Right ventricle myocardium inferior (tissue), 1 donor: ENCODE data around the gene NRXN3. TPM values are rescaled to one million over a fixed set of nuclear protein-coding genes. Genes with fewer than 3 reads are reported as not detected.
"Not testable (repeated sequence)": the region's sequence is repeated elsewhere in the genome, so short reads cannot be mapped to it uniquely, and the experiment has no call there.

Experiments used
- ATAC-seq: fragments of 200-7000 bp; cut with Tn5 transposase; one replicate; pipeline ENCODE4 v1.9.1; 2020; ENCODE audit warnings: mild to moderate bottlenecking, moderate library complexity
- DNase-seq: peaks from one replicate; pipeline ENCODE4 v3.0.0; 2021; ENCODE audit errors: missing footprints
- intact Hi-C: fragments of 100-400 bp; cut with DNase I; formaldehyde crosslinking; loops from one replicate; pipeline ENCODE4 v1.11.0; 2022
- total RNA-seq: library from RNA; stranded (reverse); fragmentation: NEBNext Ultra II Directional; extraction: Animal tissue kit (Norgen Biotek cat#: 25700); gene quantifications from one replicate; pipeline ENCODE4 v1.2.1, GENCODE V29; 2021
- donor health status: DM: no; HTN: yes; CAD: no; lungs with severe emphysema.

NRXN3 gene
- total RNA-seq, 1 donor from 2014 or later = 1.4 TPM

GRCh38 chr14:78355109-78355508 is 184.9 kb downstream of the NRXN3 start:
- DNase-seq (no peak), ATAC-seq (no peak)
- intact Hi-C loops = no loop called here

DNA sequence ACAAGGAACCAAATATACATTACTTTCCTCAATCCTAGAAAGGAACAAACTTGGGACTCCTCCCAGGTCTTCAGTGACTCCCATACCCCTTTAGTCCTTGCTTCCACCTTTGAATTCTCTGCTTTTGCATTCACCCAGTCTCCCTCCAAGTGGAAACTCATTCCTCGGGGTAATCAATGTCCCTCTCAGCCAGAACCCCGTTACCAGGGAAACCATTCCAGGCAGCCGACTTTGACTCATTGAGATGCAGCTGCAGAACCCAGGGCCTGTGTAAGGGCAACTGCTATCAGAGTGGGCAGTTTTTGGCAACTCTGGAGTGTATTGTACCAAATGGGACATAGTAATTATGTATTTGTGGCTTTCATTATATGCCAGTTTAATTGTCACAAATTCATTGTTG is 186.2 kb downstream of the NRXN3 start:
- ATAC-seq (no peak), DNase-seq (no peak)
- intact Hi-C loops = no loop called here

GRCh38 chr14:78358591-78358990 is 188.4 kb downstream of the NRXN3 start:
- DNase-seq = no peak
- no peak for ATAC-seq
- intact Hi-C loops = no loop called here

DNA sequence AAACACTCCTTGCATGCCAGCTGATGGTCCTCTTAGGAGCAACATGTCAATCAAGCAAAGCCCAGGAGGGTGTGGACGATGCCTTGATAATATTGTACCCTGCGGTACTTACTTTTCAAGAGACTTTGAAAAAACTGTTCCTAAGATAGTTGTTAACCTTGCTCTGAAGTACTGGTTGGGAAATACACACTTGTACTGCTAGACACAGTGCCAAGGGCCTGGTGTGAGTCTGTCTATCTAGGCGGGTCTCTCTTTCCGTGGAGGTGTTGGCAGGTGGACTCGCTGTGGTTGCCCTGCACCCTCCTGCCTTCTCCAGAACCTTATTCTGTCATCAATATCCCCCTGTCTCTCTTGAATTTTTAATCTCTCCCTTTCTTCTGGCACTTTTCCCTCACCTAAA is 189.4 kb downstream of the NRXN3 start:
- no peak for DNase-seq
- ATAC-seq = no peak
- intact Hi-C loops = no loop called here

DNA sequence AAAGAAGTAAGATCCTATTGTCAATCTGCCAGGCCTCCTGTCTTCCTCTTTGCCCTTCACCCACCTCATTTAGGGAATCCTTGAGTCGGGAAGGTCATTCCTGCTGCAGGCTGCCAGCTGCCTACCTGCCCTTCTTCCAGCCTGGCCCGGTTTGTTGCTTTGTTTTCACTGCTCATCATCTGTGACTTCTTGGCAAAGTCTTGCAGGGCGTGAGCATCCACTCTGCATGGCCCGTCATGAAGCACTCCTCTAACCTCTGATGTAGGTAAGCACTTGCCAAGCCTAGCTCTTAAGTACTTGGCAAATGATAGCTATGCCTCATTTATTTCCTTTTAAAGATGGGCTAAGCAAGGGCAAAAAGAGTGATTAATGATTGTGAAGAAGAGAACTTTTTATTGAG is 192.8 kb downstream of the NRXN3 start:
- no peak for DNase-seq
- intact Hi-C loops = no loop called here
- no peak for ATAC-seq

DNA sequence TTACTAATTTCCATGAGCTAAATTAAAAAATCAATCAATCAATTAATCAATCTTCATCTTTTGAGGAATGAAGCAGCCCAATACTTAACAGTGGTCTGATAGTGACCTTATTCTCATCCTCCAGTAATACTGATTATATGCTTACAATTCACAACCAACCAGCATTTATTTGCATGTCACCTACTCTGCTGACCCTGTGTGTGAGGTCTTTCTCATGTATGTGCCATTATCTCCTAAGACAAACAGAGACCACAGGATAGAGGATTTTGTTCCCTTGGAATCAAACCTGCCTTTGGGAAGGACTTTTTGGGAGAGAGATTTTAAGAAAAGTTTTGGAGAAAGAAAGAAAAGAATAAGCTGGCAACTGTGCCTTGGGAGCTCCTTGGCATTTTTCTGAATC is 197.2 kb downstream of the NRXN3 start:
- ATAC-seq (no peak), DNase-seq (no peak)
- intact Hi-C loops = no loop called here

- DNase-seq = no peak
- intact Hi-C loops = no loop called here
- ATAC-seq = no peak
These were observed 212.9 kb downstream of the NRXN3 start for GRCh38 chr14:78383060-78383459.

GRCh38 chr14:78398216-78398615 is 228.0 kb downstream of the NRXN3 start:
- intact Hi-C loops = no loop called here
- no peak for ATAC-seq

DNA sequence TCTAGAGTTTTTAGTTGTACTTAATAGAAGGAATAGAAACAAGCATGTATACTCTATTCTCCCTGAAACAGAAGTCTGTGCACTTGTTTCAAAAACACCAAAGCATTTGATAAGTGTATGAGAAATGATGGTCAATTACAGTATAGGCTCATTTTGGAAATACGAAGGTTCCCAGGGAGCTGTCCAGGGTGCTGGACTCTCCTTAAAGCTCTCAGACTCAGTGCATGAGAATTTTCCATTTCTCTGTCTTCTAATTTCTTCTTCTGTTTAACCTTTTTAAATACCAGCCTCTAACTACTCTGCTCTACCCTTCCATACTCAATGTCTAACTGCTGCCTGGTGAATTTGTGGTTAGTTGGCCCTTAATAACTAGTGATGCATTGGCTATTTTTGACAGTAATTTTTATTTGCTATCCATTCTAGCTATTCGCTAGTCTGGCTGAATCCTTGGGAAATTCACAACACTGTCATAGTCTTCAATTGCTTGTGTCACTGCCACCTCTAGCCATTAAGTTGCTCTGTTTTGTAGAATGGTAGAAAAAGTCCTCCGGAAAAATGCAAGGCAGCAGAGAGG is 229.2 kb downstream of the NRXN3 start:
- no peak for DNase-seq
- ATAC-seq = no peak
- intact Hi-C loops = no loop called here

More at GRCh38 chr14:78398216-78398615, 228.0 kb downstream of the NRXN3 start:
- DNase-seq = no peak

DNA sequence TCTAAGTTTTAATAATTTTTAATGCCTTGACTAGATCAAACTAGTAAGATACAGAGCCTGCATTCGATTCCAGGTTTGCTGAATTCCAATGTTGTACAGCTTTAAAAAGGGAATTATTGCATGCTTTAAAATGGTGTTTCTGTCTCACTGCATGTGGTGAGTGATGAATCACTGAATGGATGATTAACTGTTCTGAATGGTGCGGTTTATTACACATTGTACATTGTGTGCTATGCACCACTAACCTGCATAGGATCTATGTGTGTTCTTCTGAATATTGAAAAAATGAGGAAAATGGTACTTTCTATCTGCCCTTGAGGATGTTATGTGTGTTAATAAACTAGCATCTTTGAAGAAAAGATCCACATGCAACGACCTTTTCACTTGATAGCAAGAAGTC is 231.7 kb downstream of the NRXN3 start:
- ATAC-seq (no peak), DNase-seq (no peak)
- intact Hi-C loops = no loop called here

DNA sequence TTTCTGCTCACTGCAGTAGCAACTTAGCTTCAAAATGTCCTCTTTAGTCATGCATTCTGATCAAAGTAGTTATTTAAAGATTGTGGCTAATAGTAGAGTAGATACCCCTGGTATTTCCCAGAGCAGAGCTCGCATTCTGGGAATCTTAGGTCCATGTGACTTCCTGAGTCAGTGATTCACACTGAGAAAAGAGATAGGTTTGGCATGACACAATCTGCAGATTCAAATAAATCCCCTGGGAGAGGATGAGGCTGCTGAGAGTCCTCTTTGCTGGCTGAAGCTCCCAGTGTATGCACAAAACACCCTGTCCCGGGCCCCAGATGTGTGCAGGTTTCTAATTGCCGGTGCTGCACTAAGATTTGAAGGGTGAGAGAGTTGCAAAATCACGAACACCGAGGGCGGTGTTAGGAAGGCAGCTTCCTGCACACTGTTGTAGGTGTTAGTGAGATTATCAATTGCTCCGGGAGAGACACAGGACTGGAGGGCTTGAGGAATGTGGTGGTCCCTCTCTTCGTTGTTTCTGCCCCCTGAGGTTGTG is 233.2 kb downstream of the NRXN3 start:
- no peak for ATAC-seq
- intact Hi-C loops = no loop called here
- no peak for DNase-seq

GRCh38 chr14:78405079-78405856 is 235.1 kb downstream of the NRXN3 start:
- intact Hi-C loops = no loop called here
- no peak for DNase-seq
- ATAC-seq = no peak

DNA sequence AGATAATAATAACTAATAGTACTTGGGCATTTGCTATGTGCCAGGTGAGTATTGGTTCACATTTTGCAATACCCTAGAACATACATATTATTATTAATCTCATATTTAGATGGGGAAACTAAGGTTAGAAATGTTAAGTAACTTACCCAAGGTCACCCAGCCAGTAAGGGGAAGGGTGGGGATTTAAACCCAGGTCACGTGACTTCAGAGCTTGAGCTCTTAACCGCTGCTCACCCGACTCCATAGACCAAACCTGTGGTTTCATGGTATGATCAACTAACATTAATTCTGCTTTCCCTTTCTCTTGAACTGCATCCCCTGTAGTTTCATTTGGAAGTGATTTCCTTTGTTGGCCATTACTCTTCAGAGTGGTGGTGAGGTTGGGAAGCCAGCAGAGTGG is 242.3 kb downstream of the NRXN3 start:
- intact Hi-C loops = no loop called here
- ATAC-seq = no peak

DNA sequence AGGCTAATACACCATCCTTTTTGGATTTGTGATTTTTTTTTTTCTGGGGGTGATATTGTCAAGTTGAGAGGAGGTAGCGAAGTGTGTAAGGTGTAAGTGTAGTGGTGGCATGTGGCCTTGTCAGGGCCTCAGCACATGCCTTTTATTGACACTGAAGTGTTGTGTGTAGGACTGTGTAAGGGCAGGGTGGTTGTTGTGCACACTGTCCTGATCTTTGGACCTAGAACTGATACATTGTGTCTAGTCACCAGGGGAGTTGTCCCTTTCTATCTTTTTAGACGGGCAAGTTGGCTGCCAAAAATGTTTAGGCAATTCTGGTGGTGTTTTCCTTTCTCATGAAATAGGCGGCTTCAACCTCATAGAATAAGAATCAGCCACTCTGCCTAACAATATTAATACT is 244.0 kb downstream of the NRXN3 start:
- ATAC-seq (no peak), DNase-seq (no peak)
- intact Hi-C loops = no loop called here

More for the DNA sequence above, 242.3 kb downstream of the NRXN3 start:
- DNase-seq = no peak

DNA sequence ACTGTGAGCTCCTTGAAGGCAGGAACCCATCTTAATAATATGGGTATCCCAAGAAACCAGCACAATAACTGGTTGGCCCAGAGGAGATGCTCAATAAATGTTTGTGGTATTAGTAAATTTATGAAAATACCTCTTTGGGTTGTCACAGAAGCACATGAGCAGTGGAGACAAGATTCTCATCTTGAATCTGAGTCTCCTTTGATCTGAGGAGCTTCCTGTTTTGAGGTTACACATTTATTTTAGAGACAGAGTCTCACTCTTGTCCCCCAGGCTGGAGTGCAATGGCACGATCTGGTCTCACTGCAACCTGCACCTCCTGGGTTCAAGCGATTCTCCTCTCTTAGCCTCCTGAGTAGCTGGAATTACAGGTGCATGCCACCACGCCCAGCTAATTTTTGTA is 247.4 kb downstream of the NRXN3 start:
- intact Hi-C loops = no loop called here
- ATAC-seq (no peak), DNase-seq (no peak)

- ATAC-seq = no peak
- DNase-seq = no peak
- intact Hi-C loops = no loop called here
These were observed 254.1 kb downstream of the NRXN3 start for GRCh38 chr14:78424311-78424710.

GRCh38 chr14:78425330-78425729 is 255.2 kb downstream of the NRXN3 start:
- ATAC-seq (no peak), DNase-seq (no peak)
- intact Hi-C loops = no loop called here

DNA sequence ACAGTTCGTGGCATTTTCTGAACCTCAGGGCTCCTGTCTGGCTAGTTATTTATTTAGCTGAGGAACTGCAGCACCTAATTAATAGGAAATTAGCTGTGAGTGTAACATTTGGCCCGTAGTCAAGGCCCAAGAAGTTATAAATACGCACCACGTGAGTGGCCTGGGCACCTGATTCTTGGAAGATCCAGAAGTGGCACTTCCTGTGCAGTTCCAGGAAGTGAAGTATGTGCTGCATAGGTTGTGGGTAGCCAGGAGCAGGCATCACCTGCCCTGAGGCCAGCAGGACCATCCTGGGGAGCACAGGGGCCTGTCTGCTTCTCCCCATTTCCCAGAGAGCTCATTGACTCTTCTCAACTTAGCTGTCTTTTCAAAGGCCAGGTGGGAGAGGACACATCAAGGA is 255.6 kb downstream of the NRXN3 start:
- DNase-seq (no peak), ATAC-seq (no peak)
- intact Hi-C loops = no loop called here

DNA sequence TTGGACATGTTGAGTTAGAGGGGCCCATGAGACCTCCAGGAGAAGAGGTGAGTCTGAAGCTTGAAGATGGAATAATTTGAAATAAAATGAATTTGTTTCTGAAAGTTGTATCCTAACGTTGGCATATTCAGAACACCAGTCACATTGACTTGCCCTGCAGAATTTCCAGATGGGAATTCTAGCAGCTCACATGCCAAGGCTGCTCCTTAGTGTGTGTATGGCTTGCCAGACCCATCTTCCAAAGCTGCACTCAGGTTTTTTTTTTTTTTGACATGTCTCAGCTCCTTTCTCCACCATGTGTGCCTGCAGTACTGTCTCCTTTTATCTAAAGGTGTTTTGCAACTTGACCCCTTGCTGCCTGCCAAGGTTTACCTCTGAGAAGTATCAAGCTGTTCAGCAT is 261.9 kb downstream of the NRXN3 start:
- ATAC-seq (no peak), DNase-seq (no peak)
- intact Hi-C loops = no loop called here

GRCh38 chr14:78437448-78437847 is 267.3 kb downstream of the NRXN3 start:
- DNase-seq, ATAC-seq, intact Hi-C loops: not testable (repeated sequence)
